ENCODE data around the gene ARHGAP36.

Gene ARHGAP36

GRCh38 chrX:131072871-131073571 lies 14.9 kb downstream of the ARHGAP36 start:
- FAIRE-seq: no peak

DNA sequence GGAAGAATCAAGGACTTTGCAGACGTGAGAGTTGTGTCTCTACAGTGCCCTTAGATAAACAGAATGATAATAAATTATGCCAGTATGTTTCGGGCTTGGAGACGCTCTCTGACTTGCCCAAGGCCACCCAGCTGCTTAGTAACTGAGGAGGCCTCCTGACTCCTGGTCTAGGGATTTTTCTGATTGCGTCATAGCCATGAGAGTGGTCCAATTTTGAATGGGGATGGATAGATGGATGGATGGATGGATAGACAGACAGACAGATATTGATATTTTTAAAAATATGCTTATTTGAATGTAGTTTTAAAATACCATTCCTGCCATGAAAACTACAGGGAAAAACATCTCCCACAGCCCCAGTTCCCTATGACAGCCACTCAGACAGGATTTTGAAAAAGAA lies 15.5 kb downstream of the ARHGAP36 start:
- FAIRE-seq: no peak

DNA sequence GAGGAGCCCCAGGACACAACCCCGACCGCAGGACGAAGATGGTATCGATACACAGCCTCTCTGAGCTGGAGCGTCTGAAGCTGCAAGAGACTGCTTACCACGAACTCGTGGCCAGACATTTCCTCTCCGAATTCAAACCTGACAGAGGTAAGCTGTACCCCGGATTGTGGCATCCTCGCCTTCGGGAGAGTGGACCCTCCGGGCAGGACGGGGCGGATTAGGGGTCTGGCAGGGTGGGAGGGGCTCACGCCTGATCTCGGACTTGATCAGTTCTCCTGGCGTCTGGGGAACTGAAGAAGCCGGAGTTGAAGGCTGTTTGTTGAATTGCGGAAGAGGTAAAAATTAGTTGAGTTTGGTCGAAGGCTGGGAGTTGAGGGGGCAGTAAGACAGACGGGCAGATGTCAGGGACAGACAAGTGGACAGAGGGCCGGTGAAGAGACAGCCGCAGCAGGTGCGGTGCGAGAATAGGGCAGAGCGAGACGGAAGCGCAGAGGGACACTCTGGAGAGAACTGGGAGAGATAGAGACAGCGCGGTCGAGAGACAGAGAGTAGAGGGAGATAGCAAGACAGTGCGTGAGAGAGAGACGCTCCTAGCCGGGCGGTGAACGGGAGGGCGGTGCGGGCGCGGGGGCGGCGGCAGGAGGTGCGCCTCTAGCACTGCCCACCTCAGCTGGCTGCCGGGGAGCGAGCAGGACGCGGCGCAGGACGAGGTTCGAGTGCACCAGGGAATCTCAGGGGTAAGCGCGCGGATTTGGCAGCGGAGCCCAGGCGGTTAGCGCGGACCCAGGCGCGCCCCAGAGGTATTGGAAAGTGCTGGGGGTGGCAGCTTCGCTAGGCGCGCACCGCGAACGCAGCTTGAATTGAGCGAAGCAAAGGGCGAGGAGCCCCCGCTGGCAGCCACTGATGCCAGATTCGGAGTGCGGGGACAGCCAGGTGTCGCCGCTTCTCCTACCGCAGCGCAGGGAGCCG lies 23.9 kb downstream of the ARHGAP36 start:
- no peak for FAIRE-seq

- no peak for FAIRE-seq
These were observed 25.5 kb downstream of the ARHGAP36 start for GRCh38 chrX:131083510-131084142.

DNA sequence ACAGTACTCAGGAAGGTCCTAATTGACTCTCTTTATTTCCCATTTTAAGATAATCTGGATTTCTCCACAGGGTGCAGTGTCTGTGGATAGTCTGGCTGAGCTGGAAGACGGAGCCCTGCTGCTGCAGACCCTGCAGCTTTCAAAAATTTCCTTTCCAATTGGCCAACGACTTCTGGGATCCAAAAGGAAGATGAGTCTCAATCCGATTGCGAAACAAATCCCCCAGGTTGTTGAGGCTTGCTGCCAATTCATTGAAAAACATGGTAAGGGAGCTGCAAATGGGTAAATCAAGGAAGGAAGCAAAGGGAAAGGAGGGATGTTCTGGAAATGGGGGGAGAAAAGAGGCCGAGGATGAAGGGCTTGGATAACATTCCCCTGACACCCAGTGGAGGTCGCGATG lies 26.0 kb downstream of the ARHGAP36 start:
- FAIRE-seq: no peak

GRCh38 chrX:131136776-131137175 lies 78.6 kb downstream of the ARHGAP36 start:
- FAIRE-seq: no peak

DNA sequence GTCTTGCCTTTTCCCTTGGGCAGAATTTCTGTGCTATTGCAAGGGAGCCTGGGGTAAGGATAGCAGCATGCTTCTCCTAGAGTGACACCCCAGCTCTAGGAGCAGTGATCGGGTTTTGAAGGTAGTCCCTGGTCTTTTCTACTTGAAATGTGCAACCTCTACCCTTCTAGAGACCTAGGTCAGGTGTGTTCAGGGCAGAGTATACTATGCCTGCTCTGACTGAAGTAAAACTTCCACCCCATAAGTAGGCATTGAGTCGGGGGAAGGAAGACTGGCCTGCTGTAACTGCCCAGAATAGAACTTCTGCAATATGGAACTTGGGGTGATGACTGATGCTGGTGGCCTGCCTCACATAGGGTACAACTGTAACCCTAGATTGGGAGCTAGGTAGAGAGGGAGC lies 80.9 kb downstream of the ARHGAP36 start:
- no peak for FAIRE-seq
